Measurements from ENCODE around the gene GJA3. TPM values are rescaled to one million over a fixed set of nuclear protein-coding genes. Genes with fewer than 3 reads are reported as not detected.

GJA3 gene
- total and polyA plus RNA-seq, 2 of the 4 experiments (the other 2 are of a cell fraction) = 1.5 to 2.7 TPM

DNA sequence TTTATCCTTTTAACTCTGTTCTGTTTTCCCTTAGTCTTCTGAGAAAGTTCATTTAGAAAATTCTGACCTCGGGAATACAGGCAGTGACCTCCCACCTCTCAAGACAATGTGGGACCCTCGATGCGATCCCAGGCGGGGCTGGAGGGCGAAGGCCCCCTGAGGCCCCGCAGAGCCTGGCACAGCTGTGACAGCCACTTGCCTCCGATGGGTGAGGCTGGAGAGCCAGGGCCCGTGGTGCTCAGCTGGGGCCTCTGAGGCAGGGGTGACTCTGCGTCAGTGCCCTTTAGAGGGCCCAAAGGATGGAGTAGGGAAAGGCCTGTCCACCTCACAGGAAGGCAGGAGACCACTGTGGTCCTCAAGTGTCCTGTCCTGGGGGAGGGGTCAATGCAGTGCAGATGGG is 10.3 kb downstream of the GJA3 start:
- Histone ChIP-seq H3K9me3 (ENCODE audit: control insufficient read depth, insufficient read depth, low read length) (no peaks in the 10 kb centered on the region), H3K27ac (ENCODE audit: insufficient read depth, low read length) (no peak overlapping the region), H4K5ac (ENCODE audit: low read depth, low read length) (no peak overlapping the region), H3K9ac (ENCODE audit: low read depth, low read length) (no peak overlapping the region), H3K18ac (ENCODE audit: low read depth, low read length) (no peak overlapping the region), H2AK9ac (replicated peaks; ENCODE audit: low read depth, low read length, poor library complexity) (no peak overlapping the region), H3K4me2 (ENCODE audit: low read depth, low read length) (no peak overlapping the region), H3K23ac (ENCODE audit: low read depth, low read length) (no peak overlapping the region), H4K8ac (ENCODE audit: low read depth in 2 of 2, low read length in 2 of 2) (no peak overlapping the region), H3K79me1 (ENCODE audit: low read depth in 1 of 2, low read length in 2 of 2) (no peaks in the 10 kb centered on the region), H2BK120ac (ENCODE audit: low read depth, low read length) (no peak overlapping the region), H4K91ac (ENCODE audit: insufficient read depth, low read depth, low read length) (no peak overlapping the region), H2BK15ac (ENCODE audit: low read depth, low read length) (no peak overlapping the region), H4K20me1 (ENCODE audit: insufficient read depth, low read length) (no peaks in the 10 kb centered on the region), H3K14ac (replicated peaks; ENCODE audit: low read depth, low read length) (no peak overlapping the region), H3K4me1 (ENCODE audit: control insufficient read depth, insufficient read depth, low read length) (no peaks in the 10 kb centered on the region), H2AFZ (replicated peaks; ENCODE audit: low read length, poor library complexity) (no peak overlapping the region), H3K56ac (ENCODE audit: extremely low read depth, insufficient read depth, low read length) (no peak overlapping the region), H3K4ac (ENCODE audit: low read depth, low read length) (no peak overlapping the region), H2BK20ac (ENCODE audit: low read depth, low read length) (no peak overlapping the region), H2AK5ac (ENCODE audit: low read depth, low read length) (no peak overlapping the region), H2BK5ac (ENCODE audit: low read depth, low read length, poor library complexity, severe bottlenecking) (no peak overlapping the region), H3K9me1 (ENCODE audit: insufficient read depth, low read length) (no peaks in the 10 kb centered on the region), H3K27me3 (ENCODE audit: control insufficient read depth, insufficient read depth, low read length) (peaks cover 8% of the 10 kb centered on the region), H3K36me3 (ENCODE audit: control insufficient read depth, insufficient read depth, low read length) (peaks cover 1% of the 10 kb centered on the region; the same call in 1 of the 2 replicates), H3K4me3 (ENCODE audit: insufficient read depth, low read depth, low read length) (no peak overlapping the region)
- no TSS peak for BruUV-seq (replicated peaks)
- ChIA-PET CTCF (no interaction called here), POLR2A (ENCODE audit: unreplicated experiment) (no interaction called here)
- no CpG with 5 or more reads among the region's 9 CpGs for WGBS, 2 experiments (ENCODE audit: extremely low coverage in 2 of 2, insufficient read length in 1 of 2)
- ATAC-seq (ENCODE audit: low read depth) (no peak), DNase-seq (no peak)
- intact Hi-C loops (cut with micrococcal nuclease) (no loop called here), dilution Hi-C loops (cut with HindIII; ENCODE audit: low sequenced_read_pairs, unreplicated experiment) (no loop called here), in situ Hi-C loops (cut with MboI; ENCODE audit: low sequenced_read_pairs) (loop anchor here (25.0 kb wide), 1 partner anchor 513 kb away; the partner anchor contains the start of gene MPHOSPH8)
- no peak for TF ChIP-seq CHD1 (IDR thresholded peaks at IDR 0.05; ENCODE audit: low read depth, low read length)
- no peak for TF ChIP-seq FOS (IDR thresholded peaks at IDR 0.05; ENCODE audit: low read depth, low read length)
- TF ChIP-seq, protein P1, sequence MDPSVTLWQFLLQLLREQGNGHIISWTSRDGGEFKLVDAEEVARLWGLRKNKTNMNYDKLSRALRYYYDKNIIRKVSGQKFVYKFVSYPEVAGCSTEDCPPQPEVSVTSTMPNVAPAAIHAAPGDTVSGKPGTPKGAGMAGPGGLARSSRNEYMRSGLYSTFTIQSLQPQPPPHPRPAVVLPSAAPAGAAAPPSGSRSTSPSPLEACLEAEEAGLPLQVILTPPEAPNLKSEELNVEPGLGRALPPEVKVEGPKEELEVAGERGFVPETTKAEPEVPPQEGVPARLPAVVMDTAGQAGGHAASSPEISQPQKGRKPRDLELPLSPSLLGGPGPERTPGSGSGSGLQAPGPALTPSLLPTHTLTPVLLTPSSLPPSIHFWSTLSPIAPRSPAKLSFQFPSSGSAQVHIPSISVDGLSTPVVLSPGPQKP (IDR thresholded peaks at IDR 0.05; ENCODE audit: borderline replicate concordance, low read depth, low read length) = no peak
- no peak for TF ChIP-seq NFE2L2 (IDR thresholded peaks at IDR 0.05; ENCODE audit: low read depth, low read length)
